HG03039 (cell line): Measurements from ENCODE around the gene FURIN.
"Not testable (repeated sequence)": the region's sequence is repeated elsewhere in the genome, so short reads cannot be mapped to it uniquely, and the experiment has no call there.

Experiments
- ATAC-seq: cut with Tn5 transposase; IDR thresholded peaks from one replicate; pipeline ENCODE4 v1.9.1; 2021; ENCODE audit warnings: mild to moderate bottlenecking, moderate library complexity; ENCODE audit not compliant: unreplicated experiment

The FURIN gene

GRCh38 chr15:90901175-90902039 is 33.0 kb downstream of the FURIN start:
- no peak for ATAC-seq

DNA sequence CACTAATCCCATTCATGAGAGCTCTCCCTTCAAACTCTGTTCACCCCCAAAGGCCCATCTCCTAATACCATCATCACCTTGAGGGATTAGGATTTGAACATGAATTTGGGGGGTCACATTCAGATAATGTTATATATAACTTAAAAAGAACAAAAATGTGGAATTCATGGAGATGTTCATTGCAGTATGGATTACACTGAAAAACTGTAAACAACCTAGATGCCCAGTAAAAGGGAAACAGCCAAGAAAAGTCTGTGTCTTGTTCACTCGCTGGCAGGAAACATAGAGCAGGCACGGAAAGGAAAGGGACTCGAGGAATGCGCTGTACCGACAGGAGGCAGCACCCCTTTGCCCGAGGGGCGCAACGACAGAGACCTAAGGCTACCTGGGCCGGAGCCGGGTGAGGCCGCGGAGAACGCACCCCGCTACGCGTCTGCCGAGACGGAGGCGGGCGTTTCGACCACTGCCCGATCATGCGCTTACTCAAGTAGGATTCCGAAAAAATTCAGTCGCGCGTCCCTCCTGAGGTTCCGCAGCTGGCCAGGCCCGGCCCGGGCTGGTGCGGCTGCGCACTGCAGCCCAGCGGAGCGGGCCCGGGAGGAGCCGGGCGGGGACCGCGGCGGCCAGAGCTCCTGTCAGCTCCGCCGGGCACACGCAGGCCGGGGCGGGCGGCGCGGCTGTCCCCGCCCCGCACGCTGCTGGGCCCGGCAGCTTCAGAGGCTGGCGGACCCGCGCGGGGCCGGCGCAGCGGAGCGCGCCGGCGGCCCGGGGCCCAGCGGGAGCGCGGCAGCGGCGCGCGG is 33.9 kb downstream of the FURIN start:
- peak; percentile 50 for ATAC-seq

DNA sequence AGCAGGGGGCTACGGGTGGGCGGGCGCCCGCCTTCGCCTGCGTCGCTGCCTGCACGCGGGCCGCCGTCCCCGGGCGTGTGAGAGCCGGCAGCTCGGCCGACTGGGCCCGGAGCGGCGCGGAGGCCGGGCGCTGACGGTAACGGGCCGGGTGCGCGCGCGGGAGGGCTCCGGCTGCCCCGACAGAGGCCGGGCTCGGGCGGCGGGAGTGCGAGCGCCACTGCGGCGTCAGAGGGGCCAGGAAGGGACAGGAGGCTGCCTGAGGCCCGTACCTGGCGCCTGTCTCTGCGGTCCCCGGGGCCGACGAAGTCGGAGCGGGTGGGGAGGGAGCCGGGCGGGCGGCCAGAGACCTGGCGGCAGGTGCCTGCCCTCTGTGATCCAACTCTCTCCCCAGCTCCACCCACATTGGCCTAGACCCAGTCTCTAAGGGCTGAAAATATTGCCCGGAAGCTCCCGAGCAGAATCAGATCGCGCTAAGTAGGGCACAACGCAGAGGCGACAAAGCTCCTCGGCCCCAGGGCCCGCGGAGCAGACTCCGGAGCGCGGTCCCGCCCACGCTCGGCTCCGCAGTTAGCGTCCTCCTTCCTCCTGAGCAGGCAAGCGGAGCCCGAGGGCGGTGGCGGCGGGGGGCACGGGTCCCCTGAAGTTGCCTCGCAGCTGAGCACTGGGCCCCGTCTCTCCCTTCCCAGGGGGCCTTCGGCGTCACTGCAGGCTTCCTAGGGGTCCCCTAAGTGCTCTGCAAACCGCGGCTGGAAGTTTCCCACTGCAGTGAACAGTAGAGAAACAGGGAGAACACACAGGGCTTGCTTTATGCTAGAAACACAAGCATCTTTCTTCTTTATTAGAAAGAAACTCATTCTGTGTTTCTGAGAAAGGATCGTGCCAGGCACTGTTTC is 34.7 kb downstream of the FURIN start, which contains the start of gene MAN2A2:
Gene MAN2A2, plus strand, starts transcription at position 463 of the 893 bp plus-strand sequence. CDS start 906 bp downstream, outside the sequence.
- peak; percentile 50 for ATAC-seq

- no peak for ATAC-seq
These were observed 35.5 kb downstream of the FURIN start for GRCh38 chr15:90903733-90904536.

DNA sequence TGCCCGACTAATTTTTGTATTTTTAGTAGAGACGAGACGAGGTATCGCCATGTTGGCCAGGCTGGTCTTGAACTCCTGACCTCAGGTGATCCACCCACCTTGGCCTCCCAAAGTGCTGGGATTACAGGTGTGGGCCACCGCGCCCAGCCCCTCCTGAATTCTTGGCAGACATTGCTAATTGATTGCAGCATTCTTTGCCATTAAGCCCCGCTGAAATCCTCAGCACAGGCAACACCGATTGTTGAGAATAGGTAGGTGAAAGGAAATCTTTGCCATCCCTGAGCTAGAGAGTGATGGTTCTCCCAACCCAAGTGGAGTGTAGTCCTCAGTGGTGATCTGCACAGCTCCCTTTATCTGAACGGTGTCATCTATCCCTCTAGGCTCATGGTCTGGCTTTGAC is 36.4 kb downstream of the FURIN start:
- ATAC-seq = no peak

GRCh38 chr15:90905306-90906180 is 37.2 kb downstream of the FURIN start:
- no peak for ATAC-seq

DNA sequence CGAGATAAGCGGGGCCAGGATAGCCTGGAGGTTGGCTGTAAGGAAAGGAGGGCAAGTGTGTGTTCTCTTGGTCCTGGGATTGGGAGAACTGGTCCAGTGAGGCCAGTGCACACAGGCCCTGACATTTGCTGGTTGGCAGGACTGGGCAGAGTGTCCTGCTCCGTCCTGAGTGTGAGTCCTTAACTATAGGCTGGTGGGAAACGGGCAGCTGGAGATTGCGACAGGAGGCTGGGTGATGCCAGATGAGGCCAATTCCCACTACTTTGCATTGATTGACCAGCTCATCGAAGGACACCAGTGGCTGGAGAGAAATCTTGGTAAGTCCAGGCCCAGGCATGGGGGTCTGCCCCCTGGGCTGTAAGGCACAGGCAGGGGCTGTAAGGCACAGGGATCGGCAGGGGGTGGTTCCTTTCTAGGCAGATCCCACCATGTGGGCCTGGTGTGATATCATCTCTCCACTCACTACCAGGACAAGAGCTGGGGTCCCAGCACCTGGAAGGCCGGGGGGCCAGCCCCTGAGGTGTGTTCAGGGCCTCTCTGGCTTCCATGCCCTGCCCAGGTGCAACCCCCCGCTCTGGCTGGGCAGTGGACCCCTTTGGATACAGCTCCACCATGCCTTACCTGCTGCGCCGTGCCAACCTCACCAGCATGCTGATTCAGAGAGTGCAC is 37.9 kb downstream of the FURIN start:
- no peak for ATAC-seq

GRCh38 chr15:90907051-90907660 is 38.8 kb downstream of the FURIN start:
- ATAC-seq = no peak

GRCh38 chr15:90907838-90908507 is 39.6 kb downstream of the FURIN start:
- no peak for ATAC-seq

DNA sequence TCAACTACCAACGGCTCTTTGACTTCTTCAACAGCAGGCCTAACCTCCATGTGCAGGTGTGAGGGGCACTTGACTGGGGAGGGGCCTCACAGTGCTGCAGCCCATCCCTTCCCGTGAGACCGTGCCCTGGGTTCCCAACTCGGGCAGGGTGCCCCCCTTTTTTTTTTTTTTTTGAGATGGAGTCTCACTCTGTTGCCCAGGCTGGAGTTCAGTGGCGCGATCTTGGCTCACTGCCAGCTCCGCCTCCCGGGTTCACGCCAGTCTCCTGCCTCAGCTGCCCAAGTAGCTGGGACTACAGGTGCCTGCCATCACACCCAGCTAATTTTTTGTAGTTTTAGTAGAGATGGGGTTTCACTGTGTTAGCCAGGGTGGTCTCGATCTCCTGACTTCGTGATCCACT is 41.1 kb downstream of the FURIN start:
- ATAC-seq = not testable (repeated sequence)

DNA sequence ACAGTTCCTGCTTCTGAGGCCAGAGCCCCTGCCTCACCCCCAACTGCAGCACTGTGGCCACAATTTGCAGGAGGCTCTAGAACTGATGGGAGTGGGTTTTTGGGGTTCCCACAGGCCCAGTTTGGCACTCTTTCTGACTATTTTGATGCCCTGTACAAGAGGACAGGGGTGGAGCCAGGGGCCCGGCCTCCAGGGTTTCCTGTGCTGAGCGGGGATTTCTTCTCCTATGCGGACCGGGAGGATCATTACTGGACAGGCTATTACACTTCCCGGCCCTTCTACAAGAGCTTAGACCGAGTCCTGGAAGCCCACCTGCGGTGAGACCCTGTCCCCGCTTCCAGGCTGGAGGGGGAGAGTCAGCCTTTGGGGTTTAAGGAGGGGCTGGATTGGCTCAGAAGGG is 41.6 kb downstream of the FURIN start:
- no peak for ATAC-seq

GRCh38 chr15:90910441-90911301 is 42.3 kb downstream of the FURIN start:
- no peak for ATAC-seq

- no peak for ATAC-seq
These were observed 42.9 kb downstream of the FURIN start for GRCh38 chr15:90911302-90911623.

GRCh38 chr15:90911906-90912769 is 43.8 kb downstream of the FURIN start:
- ATAC-seq = no peak

DNA sequence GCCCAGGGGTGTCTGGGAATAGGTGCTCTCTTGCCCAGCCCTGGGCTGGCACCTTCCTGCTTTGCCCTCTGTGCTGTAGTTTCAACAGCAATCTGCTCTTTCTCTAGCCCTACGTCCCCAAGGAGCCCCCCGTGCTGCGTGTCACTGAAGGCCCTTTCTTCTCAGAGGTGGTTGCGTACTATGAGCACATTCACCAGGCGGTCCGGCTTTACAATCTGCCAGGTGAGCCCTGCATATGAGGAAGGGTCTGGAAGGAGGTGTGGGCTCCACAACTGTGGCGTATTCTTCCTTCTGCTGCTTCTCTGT is 44.3 kb downstream of the FURIN start:
- ATAC-seq = no peak

- ATAC-seq = no peak
These were observed 45.1 kb downstream of the FURIN start for GRCh38 chr15:90913398-90913944.
